Measurements from ENCODE around the gene SRPK3. TPM values are rescaled to one million over a fixed set of nuclear protein-coding genes. Genes with fewer than 3 reads are reported as not detected.

SRPK3 gene
- total RNA-seq, 6 donors from 2014 or later: 0.20 to 0.44 (median 0.23) TPM; not detected in 2

GRCh38 chrX:153791104-153791852 lies 10.4 kb downstream of the SRPK3 start:
- TF ChIP-seq CTCF (IDR thresholded peaks at IDR 0.05) (no peak), POLR2AphosphoS5 (IDR thresholded peaks at IDR 0.05) (no peak), EP300 (IDR thresholded peaks at IDR 0.05) (no peak), POLR2A (IDR thresholded peaks at IDR 0.05) (no peak)
- ATAC-seq (ENCODE audit: low FRiP score in 2 of 2): no peak
- peaks cover 0 to 40% (median 9%) of the 10 kb centered on the region in 4 donors for H3K36me3 ChIP-seq
- H3K27me3 ChIP-seq: no peaks in the 10 kb centered on the region
- no peak overlapping the region for H3K4me3 ChIP-seq
- peaks cover 9 to 29% (median 19%) of the 10 kb centered on the region in 4 donors for H3K4me1 ChIP-seq
- no peak overlapping the region for H3K27ac ChIP-seq
- 85 to 87% methylated on average over 13 to 17 of the region's 17 CpGs for WGBS, 2 donors
- DNase-seq: peak in 1 of 2 donors; percentile 0
- H3K9me3 ChIP-seq: peaks cover 0 to 17% (median 0%) of the 10 kb centered on the region in 4 donors

- Histone ChIP-seq H3K27me3 (no peaks in the 10 kb centered on the region), H3K4me1 (peaks cover 9 to 31% (median 19%) of the 10 kb centered on the region in 4 donors), H3K36me3 (peaks cover 0 to 38% (median 8%) of the 10 kb centered on the region in 4 donors), H3K9me3 (peaks cover 0 to 24% (median 0%) of the 10 kb centered on the region in 4 donors), H3K4me3 (no peak overlapping the region), H3K27ac (peak overlapping the region in 1 of 4 donors; percentile 92)
- DNase-seq: peak in 1 of 2 donors; percentile 10
- ATAC-seq (ENCODE audit: low FRiP score in 2 of 2): no peak
- TF ChIP-seq CTCF (IDR thresholded peaks at IDR 0.05) (no peak), POLR2AphosphoS5 (IDR thresholded peaks at IDR 0.05) (no peak), EP300 (IDR thresholded peaks at IDR 0.05) (no peak), POLR2A (IDR thresholded peaks at IDR 0.05) (no peak)
- 87% methylated on average over 6 of the region's 6 CpGs; no CpG with 5 or more reads in 1 of the 2 donors for WGBS, 2 donors
Observed at GRCh38 chrX:153792368-153792767, 11.5 kb downstream of the SRPK3 start.

- peaks cover 9 to 31% (median 19%) of the 10 kb centered on the region in 4 donors for H3K4me1 ChIP-seq
- H3K4me3 ChIP-seq: peak overlapping the region; percentile 40 to 83 (median 70)
- ATAC-seq (ENCODE audit: low FRiP score in 2 of 2) (peak in 1 of 2 donors; percentile 28), DNase-seq (no peak)
- 37 to 40% methylated on average over 2 to 7 of the region's 7 CpGs for WGBS, 2 donors
- peaks cover 0 to 38% (median 9%) of the 10 kb centered on the region in 4 donors for H3K36me3 ChIP-seq
- TF ChIP-seq EP300 (IDR thresholded peaks at IDR 0.05): no peak
- TF ChIP-seq POLR2AphosphoS5 (IDR thresholded peaks at IDR 0.05): no peak
- TF ChIP-seq POLR2A (IDR thresholded peaks at IDR 0.05): no peak
- TF ChIP-seq CTCF (IDR thresholded peaks at IDR 0.05): no peak
- H3K27me3 ChIP-seq: no peaks in the 10 kb centered on the region
- peaks cover 0 to 31% (median 0%) of the 10 kb centered on the region in 4 donors for H3K9me3 ChIP-seq
- H3K27ac ChIP-seq: peak overlapping the region; percentile 91 to 97 (median 92)
Observed at GRCh38 chrX:153793291-153793690, 12.4 kb downstream of the SRPK3 start.

- Histone ChIP-seq H3K4me3 (peak within 1 kb of the TSS; percentile 68 to 83 (median 72)), H3K27ac (peak within 1 kb of the TSS; percentile 91 to 97 (median 92)), H3K9me3 (peaks cover 0 to 36% (median 0%) of the 10 kb centered on the region in 4 donors), H3K4me1 (peaks cover 9 to 31% (median 19%) of the 10 kb centered on the region in 4 donors), H3K27me3 (no peaks in the 10 kb centered on the region), H3K36me3 (peaks cover 0 to 38% (median 14%) of the 10 kb centered on the region in 4 donors)
- DNase-seq: peak; percentile 92 to 97
- peak; percentile 94 to 98 for ATAC-seq (ENCODE audit: low FRiP score in 2 of 2)
- TF ChIP-seq POLR2A (IDR thresholded peaks at IDR 0.05) (peak in 3 of 4 donors; percentile 1 to 78 (median 57)), EP300 (IDR thresholded peaks at IDR 0.05) (no peak), CTCF (IDR thresholded peaks at IDR 0.05) (peak in 2 of 6 experiments; percentile 22 to 27), POLR2AphosphoS5 (IDR thresholded peaks at IDR 0.05) (peak; percentile 65 to 68)
- WGBS, 2 donors: 49% methylated on average over 75 of the region's 92 CpGs; no CpG with 5 or more reads in 1 of the 2 donors
Observed at GRCh38 chrX:153794018-153794896, 13.4 kb downstream of the SRPK3 start, which contains the start of the genes IDH3G and SSR4. Gene IDH3G, minus strand, starts transcription at chrX:153794375. Its CDS starts 49 bp downstream, at chrX:153794326. Gene SSR4, plus strand, starts transcription at chrX:153794668. Its CDS starts 20 bp downstream, at chrX:153794688.

Data from upper lobe of left lung (tissue), 6 donors.